Measurements from ENCODE around the gene PIMREG.

The PIMREG gene

GRCh38 chr17:6498901-6499540 is 54.8 kb downstream of the PIMREG start:
- DNase-seq (ENCODE audit: low read depth in 2 of 2), result no peak

Measured in fibroblast of skin of left quadriceps (primary cell).